Measurements from ENCODE around the gene TMEM184B. TPM values are rescaled to one million over a fixed set of nuclear protein-coding genes. Genes with fewer than 3 reads are reported as not detected.
A peak's percentile ranks its signal among the peaks of the same experiment; 100 is the strongest.

Gene TMEM184B
- polyA plus RNA-seq (2011; rRNA removed) (36.8 and 37.2 TPM in 2 replicates), polyA minus RNA-seq (2011; rRNA and poly(A)+ RNA removed) (33.8 and 40.5 TPM in 2 replicates)

DNA sequence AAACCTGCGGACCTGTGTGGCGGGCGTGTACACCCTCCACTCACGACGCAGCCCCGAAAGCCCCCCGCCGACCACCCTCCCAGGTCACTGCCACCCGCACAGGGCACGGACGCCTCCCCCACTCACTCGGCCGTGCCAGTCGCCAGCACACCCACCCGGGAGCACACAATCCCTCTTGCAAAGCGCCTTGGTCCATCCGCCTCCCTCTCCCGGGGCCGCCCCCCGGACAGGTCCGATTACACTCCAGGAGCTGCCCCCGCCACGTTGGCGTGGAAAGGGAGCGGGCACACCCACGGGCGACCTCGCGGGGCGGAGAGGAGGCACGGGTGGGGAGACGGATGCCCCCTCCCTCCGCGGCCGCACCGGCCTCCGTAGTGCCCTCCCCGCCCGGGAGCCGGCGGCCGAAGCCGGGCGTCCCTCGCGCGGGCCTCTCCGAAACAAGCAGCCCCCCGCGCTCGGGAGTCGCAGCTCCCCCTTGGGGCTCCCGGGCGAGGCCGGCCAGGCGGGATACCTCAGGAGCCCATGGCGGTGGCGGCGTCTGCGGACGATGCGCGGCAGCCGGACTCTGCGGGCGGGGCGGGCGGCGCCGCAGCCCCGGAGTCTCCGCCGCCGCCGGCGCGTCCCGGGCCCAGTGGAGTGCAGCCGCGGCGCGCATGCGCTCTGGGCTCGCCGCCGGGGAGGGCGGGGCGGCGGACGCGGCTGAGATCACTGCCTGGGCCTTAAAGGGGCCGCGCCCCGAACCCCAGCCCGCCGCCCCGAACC, at the start of gene TMEM184B:
Gene TMEM184B (minus strand): TSS at position 638 of the 762 bp plus-strand sequence. CDS start 25,049 bp downstream, outside the sequence.
- POLR2A ChIA-PET: interaction anchor here (0.6 to 1.4 kb wide), 2 partner anchors 30 to 71 kb away, joined by 3 read pairs; partner anchors contain the start of gene MAFF
- CTCF ChIA-PET: interaction anchor here (1.2 kb wide), 1 partner anchor 159 kb away, joined by 3 read pairs; no protein-coding TSS in a partner anchor
- TF ChIP-seq CTCF (IDR thresholded peaks at IDR 0.05; ENCODE audit: low read depth, low read length): no peak
- no peaks in the 10 kb centered on the region for H3K27me3 ChIP-seq (ENCODE audit: control insufficient read depth, insufficient read depth, low read length)
- peak within 1 kb of the TSS; percentile 21 for H3K27ac ChIP-seq (ENCODE audit: low read depth, low read length)
- no peak for DNase-seq (ENCODE audit: low read depth, low spot score)
- H3K4me3 ChIP-seq (ENCODE audit: low read depth, low read length): peak within 1 kb of the TSS; percentile 91
- H3K9me3 ChIP-seq (ENCODE audit: control insufficient read depth, insufficient read depth, low read length): no peaks in the 10 kb centered on the region; the same call in 1 of the 2 replicates

DNA sequence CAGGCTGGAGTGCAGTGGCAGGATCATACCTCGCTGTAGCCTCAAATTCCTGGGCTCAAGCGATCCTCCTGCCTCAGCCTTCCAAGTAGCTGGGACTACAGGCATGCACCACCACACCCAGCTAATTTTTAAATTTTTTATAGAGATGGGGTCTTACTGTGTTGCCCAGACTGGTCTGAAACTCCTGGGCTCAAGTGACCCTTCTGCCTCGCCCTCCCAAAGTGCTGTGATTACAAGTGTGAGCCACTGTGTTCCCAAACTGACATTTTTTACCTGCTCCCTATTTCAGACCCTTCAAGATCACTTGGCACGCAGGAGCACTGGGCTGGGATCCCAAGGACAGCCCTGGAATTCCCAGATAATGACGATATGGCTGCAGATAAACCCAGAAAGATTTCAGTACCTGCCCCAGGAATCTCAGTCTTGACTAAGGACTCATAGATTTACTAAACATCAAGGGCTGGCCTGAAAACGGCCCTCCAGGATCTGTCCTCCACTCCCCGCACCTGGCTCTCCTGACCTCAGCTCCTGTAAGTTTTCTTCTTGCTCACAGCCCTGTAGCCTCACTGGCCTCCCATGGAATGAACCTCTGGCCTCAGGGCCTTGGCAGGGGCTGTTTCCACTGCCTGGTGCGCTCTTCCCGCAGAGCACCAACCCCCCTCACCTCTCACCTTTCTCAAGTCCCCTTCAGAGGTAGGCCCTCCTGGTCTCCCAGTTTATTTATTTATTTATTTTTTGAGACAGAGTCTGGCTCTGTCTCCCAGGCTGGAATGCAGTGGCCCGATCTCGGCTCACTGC, 48.0 kb upstream of the TMEM184B start:
- H3K27me3 ChIP-seq (ENCODE audit: control insufficient read depth, insufficient read depth, low read length): no peaks in the 10 kb centered on the region
- no peak overlapping the region for H3K4me3 ChIP-seq (ENCODE audit: low read depth, low read length)
- no peak for DNase-seq (ENCODE audit: low read depth, low spot score)
- H3K27ac ChIP-seq (ENCODE audit: low read depth, low read length): no peak overlapping the region
- ChIA-PET CTCF (interaction anchor here (0.6 kb wide), 1 partner anchor 247 kb away, joined by 4 read pairs; no protein-coding TSS in a partner anchor), POLR2A (no interaction called here)
- no peak for TF ChIP-seq CTCF (IDR thresholded peaks at IDR 0.05; ENCODE audit: low read depth, low read length)
- no peaks in the 10 kb centered on the region; the same call in 1 of the 2 replicates for H3K9me3 ChIP-seq (ENCODE audit: control insufficient read depth, insufficient read depth, low read length)

GRCh38 chr22:38318792-38319773, 46.3 kb upstream of the TMEM184B start:
- POLR2A ChIA-PET: interaction anchor here (0.6 kb wide), 1 partner anchor 159 kb away, joined by 11 read pairs; no protein-coding TSS in a partner anchor
- H3K9me3 ChIP-seq (ENCODE audit: control insufficient read depth, insufficient read depth, low read length): no peaks in the 10 kb centered on the region; the same call in 1 of the 2 replicates
- no peaks in the 10 kb centered on the region for H3K27me3 ChIP-seq (ENCODE audit: control insufficient read depth, insufficient read depth, low read length)
- peak overlapping the region; percentile 89 for H3K27ac ChIP-seq (ENCODE audit: low read depth, low read length)
- no peak for TF ChIP-seq CTCF (IDR thresholded peaks at IDR 0.05; ENCODE audit: low read depth, low read length)
- CTCF ChIA-PET: no interaction called here
- DNase-seq (ENCODE audit: low read depth, low spot score): no peak
- no peak overlapping the region for H3K4me3 ChIP-seq (ENCODE audit: low read depth, low read length)

- peak; percentile 52 for DNase-seq (ENCODE audit: low read depth, low spot score)
- no peak for TF ChIP-seq CTCF (IDR thresholded peaks at IDR 0.05; ENCODE audit: low read depth, low read length)
- Histone ChIP-seq H3K9me3 (ENCODE audit: control insufficient read depth, insufficient read depth, low read length) (no peaks in the 10 kb centered on the region; the same call in 1 of the 2 replicates), H3K27me3 (ENCODE audit: control insufficient read depth, insufficient read depth, low read length) (no peaks in the 10 kb centered on the region), H3K27ac (ENCODE audit: low read depth, low read length) (peak overlapping the region; percentile 89), H3K4me3 (ENCODE audit: low read depth, low read length) (peak overlapping the region; percentile 55)
- CTCF ChIA-PET: no interaction called here
- POLR2A ChIA-PET: interaction anchor here (0.6 kb wide), 1 partner anchor 160 kb away, joined by 11 read pairs; no protein-coding TSS in a partner anchor
Observed at GRCh38 chr22:38317995-38318715, 45.3 kb upstream of the TMEM184B start.
